Measurements from ENCODE around the gene AVPR1B. TPM values are rescaled to one million over a fixed set of nuclear protein-coding genes. Genes with fewer than 3 reads are reported as not detected.

The AVPR1B gene
- total RNA-seq, 4 donors from 2014 or later: not detected

DNA sequence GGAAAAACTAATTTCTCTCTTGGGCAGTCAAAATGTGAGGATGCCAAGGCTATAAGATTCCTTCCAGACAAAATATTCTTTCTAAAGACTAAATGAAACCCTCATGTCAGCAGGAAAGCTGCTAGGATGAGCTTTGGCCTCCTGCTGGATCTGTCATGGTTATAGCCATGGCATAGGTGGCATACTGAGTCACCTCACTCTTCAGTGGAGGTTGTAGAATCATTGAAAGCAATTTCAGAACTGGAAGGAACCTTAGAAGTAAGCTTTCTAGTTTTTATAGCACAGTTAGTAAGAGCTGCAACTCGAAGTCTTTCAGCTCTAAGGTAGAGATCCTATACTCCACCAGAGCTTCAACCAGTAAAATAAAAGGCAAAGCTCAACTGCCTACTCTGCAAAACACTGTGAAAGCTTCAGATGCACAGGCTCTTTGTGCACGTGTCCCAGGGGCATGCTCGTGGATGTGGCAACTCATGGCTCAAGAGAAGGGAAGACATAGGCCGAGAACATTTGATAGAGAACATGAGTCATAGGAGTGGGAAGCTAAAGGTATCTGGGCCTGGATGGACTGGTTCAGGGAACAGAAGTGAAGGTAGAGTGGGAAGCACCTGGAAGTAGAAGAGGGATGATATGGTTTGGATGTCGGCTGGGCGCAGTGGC is 5.8 kb downstream of the AVPR1B start:
- TF ChIP-seq, protein P1, sequence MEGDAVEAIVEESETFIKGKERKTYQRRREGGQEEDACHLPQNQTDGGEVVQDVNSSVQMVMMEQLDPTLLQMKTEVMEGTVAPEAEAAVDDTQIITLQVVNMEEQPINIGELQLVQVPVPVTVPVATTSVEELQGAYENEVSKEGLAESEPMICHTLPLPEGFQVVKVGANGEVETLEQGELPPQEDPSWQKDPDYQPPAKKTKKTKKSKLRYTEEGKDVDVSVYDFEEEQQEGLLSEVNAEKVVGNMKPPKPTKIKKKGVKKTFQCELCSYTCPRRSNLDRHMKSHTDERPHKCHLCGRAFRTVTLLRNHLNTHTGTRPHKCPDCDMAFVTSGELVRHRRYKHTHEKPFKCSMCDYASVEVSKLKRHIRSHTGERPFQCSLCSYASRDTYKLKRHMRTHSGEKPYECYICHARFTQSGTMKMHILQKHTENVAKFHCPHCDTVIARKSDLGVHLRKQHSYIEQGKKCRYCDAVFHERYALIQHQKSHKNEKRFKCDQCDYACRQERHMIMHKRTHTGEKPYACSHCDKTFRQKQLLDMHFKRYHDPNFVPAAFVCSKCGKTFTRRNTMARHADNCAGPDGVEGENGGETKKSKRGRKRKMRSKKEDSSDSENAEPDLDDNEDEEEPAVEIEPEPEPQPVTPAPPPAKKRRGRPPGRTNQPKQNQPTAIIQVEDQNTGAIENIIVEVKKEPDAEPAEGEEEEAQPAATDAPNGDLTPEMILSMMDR (IDR thresholded peaks at IDR 0.05; ENCODE audit: low read depth): no peak

DNA sequence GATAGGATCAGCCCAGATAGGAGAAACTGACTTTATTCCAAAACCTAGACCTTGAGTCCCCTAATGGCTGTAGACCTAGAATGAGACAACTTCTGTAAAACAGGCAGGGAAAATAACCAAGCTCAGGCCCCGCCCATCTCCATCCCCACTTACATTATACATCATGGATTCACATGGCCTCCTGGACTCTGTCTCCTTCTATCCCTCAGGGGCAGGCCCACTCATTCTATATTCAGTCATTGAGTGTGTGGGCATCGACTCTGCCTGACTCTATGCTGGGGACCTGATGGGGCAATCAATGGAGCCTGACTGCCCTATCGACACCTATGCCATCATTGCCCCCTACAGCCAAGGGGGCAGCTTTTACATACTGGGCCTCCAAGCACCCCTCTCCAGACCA is 6.4 kb downstream of the AVPR1B start:
- TF ChIP-seq, protein P1 (IDR thresholded peaks at IDR 0.05; ENCODE audit: low read depth): no peak

DNA sequence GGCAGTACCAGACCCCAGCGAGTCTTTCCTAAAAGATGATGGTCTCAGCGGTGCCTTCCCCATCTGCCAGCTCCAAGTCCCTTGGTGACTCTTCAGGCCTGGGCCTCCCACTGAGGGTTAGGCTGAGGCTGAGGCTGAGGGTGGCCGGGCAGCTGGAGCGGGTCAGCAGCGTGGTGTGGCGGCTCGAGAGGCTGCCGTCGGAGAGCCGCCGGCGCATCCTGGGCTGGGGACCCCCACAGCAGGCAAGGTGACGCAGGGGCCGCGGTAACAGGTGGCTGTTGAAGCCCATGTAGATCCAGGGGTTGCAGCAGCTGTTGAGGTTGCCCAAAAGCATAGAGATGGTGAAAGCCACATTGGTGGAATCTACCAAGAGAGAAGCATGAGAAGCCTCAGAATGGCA is 7.0 kb downstream of the AVPR1B start:
- TF ChIP-seq, protein P1 (IDR thresholded peaks at IDR 0.05; ENCODE audit: low read depth): no peak

DNA sequence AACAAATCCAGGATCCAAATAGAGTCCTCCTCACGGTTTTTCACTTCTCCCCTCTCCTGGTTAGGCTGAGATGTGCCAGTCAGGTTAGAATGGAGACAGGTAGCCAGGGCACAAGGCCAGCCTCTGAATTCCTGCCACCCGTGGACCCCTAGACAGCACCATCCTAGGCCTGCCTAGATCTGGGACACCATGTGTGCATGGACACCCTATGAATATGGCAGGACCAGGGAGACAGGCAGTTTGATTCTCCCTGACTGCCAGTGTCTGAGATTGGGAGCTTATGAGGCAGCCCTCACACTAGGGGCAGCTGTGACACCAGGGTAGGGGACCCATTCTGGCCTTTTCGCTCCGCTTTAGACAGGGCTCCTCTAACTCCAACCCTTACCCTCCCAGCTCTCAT is 7.5 kb downstream of the AVPR1B start:
- TF ChIP-seq, protein P1 (IDR thresholded peaks at IDR 0.05; ENCODE audit: low read depth): no peak

DNA sequence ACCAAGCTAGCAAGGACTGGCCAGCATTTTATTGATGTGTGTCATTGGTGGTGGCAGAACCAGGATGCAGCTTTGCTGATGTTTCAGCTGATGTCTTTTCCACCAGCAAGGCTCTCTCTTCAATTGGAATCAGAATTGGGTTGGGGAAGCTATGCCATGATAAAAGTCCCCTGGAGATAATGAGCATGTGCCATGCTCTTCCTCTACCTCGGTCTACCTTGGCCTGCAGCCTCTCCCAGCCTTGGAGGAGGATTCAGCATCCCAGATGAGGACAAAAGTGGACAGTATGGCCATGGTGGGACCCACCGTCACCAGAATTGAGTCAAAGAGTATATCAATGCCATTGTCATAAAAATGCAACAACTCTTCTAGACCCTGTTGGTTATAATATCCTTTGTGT is 8.6 kb downstream of the AVPR1B start:
- TF ChIP-seq, protein P1 (IDR thresholded peaks at IDR 0.05; ENCODE audit: low read depth): no peak

DNA sequence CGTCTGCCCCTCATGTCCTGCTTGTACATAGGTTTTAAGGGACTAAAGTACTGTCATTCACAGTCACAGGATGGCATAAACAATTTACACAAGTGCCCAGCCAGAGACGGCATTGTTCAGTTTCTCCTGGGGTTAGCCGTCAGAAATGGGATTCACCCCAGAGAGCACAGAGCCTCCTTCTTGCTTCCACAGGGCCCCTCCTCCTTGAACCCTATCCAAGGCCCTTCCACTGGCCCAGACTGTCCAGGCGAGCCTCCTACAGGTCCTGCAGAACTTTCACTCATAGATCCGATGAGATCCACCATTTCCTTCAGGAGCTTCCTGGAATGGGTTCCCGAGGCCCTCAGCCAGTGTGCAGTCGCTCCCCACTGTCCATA is 10.0 kb downstream of the AVPR1B start:
- TF ChIP-seq, protein P1 (IDR thresholded peaks at IDR 0.05; ENCODE audit: low read depth): no peak

DNA sequence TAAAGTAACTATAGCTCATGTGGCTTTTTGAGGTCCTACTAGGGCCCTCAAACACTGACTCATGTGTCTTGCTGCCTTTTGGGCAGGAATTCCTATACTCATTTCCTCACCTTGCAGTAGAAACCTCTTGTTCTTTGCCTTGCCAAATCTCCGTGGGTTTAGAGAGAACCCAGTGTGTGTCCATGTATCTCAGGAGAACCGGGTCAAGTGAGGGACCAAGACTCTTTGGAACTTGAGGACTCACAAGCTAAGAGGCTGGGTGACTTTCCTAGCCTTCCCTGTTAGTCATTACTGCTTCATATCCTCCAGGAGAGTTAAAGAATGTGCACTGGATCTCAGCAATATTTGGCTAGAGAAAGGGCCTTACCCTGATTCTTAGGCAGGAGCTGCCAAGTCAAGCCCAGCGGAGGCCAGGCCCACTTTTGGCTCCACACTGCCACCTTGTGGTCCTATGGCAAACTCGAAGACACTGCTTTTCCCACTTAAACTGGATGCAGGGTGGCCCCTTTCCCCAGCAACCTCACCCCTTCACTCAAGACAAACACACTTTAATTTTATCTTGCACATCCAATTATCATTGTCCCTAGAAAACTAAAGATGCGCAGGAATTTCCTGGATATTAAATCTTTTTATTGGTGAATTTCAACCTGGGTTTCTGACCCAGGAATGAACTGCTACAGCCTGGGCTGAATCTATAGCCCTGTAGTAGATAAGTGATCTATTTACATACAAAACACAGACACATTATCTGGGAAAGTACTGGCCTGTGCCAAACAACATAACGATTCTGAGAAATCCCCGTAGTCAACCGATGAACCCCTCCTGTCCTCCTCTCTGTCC is 10.6 kb downstream of the AVPR1B start:
- TF ChIP-seq, protein P1 (IDR thresholded peaks at IDR 0.05; ENCODE audit: low read depth): no peak
